IMR-90 (cell line): ENCODE measurements around the gene UPK1A. TPM values are rescaled to one million over a fixed set of nuclear protein-coding genes. Genes with fewer than 3 reads are reported as not detected.

Experiments
- ATAC-seq: fragments of 200-7000 bp; cut with Tn5 transposase; 2 replicates; pipeline ENCODE4 v1.9.1; 2020; ENCODE audit warnings: low read depth, mild to moderate bottlenecking, moderate library complexity
- BruUV-seq: library from RNA; stranded (reverse); fragments of 400-500 nt; replicated peaks from 2 replicates; lab custom pipeline; 2021; lab: Mats Ljungman, UMichigan
- CTCF ChIA-PET: fragments of 300-600 bp; formaldehyde crosslinking; extraction: SDS; loops from one replicate; lab custom pipeline; 2021; ENCODE audit warnings: antibody characterized with exemption; lab: Yijun Ruan, JAX
- POLR2A ChIA-PET: fragments of 300-600 bp; sonication (Branson Sonifier 250); formaldehyde crosslinking; loops from one replicate; lab custom pipeline; 2022; ENCODE audit warnings: antibody characterized with exemption; ENCODE audit not compliant: unreplicated experiment; lab: Charles Lee
- DNase-seq: peaks from one replicate; pipeline ENCODE4 v3.0.0; 2013
- H2AFZ ChIP-seq: replicated peaks from 2 replicates; pipeline ENCODE3; 2013; ENCODE audit warnings: low read length, mild to moderate bottlenecking; ENCODE audit not compliant: poor library complexity
- H2AK5ac ChIP-seq: 2 replicates; pipeline ENCODE4 v1.6.1; 2013; ENCODE audit warnings: low read depth, low read length, inconsistent platforms
- H2AK9ac ChIP-seq: replicated peaks from 2 replicates; pipeline ENCODE3; 2013; ENCODE audit warnings: mild to moderate bottlenecking, low read depth, low read length, moderate library complexity; ENCODE audit not compliant: poor library complexity
- H2BK120ac ChIP-seq: 2 replicates; pipeline ENCODE4 v1.6.1; 2013; ENCODE audit warnings: low read depth, low read length, inconsistent platforms
- H2BK15ac ChIP-seq: 3 replicates; pipeline ENCODE4 v1.6.1; 2013; ENCODE audit warnings: low read depth, low read length, inconsistent platforms
- H2BK20ac ChIP-seq: 2 replicates; pipeline ENCODE4 v1.6.1; 2013; ENCODE audit warnings: low read depth, mild to moderate bottlenecking, inconsistent platforms, low read length, moderate library complexity
- H2BK5ac ChIP-seq: 2 replicates; pipeline ENCODE4 v1.6.1; 2013; ENCODE audit warnings: mild to moderate bottlenecking, low read depth, low read length, inconsistent platforms; ENCODE audit not compliant: poor library complexity, severe bottlenecking
- H3K14ac ChIP-seq: replicated peaks from 2 replicates; pipeline ENCODE4 v1.6.1; 2013; ENCODE audit warnings: low read depth, low read length, inconsistent platforms
- H3K18ac ChIP-seq: 2 replicates; pipeline ENCODE4 v1.6.1; 2013; ENCODE audit warnings: low read depth, low read length, control low read depth
- H3K23ac ChIP-seq: 2 replicates; pipeline ENCODE4 v1.6.1; 2013; ENCODE audit warnings: low read depth, low read length, inconsistent platforms
- H3K27ac ChIP-seq: 2 replicates; pipeline ENCODE4 v1.5.1; 2013; ENCODE audit warnings: mild to moderate bottlenecking, control low read depth, low read length; ENCODE audit not compliant: insufficient read depth
- H3K27me3 ChIP-seq: 2 replicates; pipeline ENCODE4 v1.6.1; 2013; ENCODE audit warnings: low read length; ENCODE audit not compliant: control insufficient read depth, insufficient read depth
- H3K36me3 ChIP-seq: 2 replicates; pipeline ENCODE4 v1.6.1; 2013; ENCODE audit warnings: low read length, mixed read lengths; ENCODE audit not compliant: control insufficient read depth, insufficient read depth
- H3K4ac ChIP-seq: 2 replicates; pipeline ENCODE4 v1.6.1; 2013; ENCODE audit warnings: low read depth, low read length, inconsistent platforms
- H3K4me1 ChIP-seq: 2 replicates; pipeline ENCODE4 v1.6.1; 2013; ENCODE audit warnings: low read length, mixed read lengths; ENCODE audit not compliant: control insufficient read depth, insufficient read depth
- H3K4me2 ChIP-seq: 2 replicates; pipeline ENCODE4 v1.6.1; 2013; ENCODE audit warnings: low read depth, mild to moderate bottlenecking, control low read depth, low read length, moderate library complexity
- H3K4me3 ChIP-seq: 2 replicates; pipeline ENCODE4 v1.5.1; 2013; ENCODE audit warnings: low read depth, mild to moderate bottlenecking, control low read depth, low read length, moderate library complexity; ENCODE audit not compliant: insufficient read depth
- H3K56ac ChIP-seq: 2 replicates; pipeline ENCODE4 v1.6.1; 2013; ENCODE audit warnings: low read length, inconsistent platforms; ENCODE audit not compliant: insufficient read depth; ENCODE audit errors: extremely low read depth
- H3K79me1 ChIP-seq, 2 experiments: 2 replicates each; pipeline ENCODE4 v1.6.1; 2013; ENCODE audit warnings: low read length in 2 of 2, inconsistent platforms in 1 of 2, low read depth in 1 of 2
- H3K9ac ChIP-seq: 2 replicates; pipeline ENCODE4 v1.6.1; 2013; ENCODE audit warnings: low read depth, low read length, control low read depth
- H3K9me1 ChIP-seq: 2 replicates; pipeline ENCODE4 v1.6.1; 2013; ENCODE audit warnings: low read length, inconsistent platforms; ENCODE audit not compliant: insufficient read depth
- H3K9me3 ChIP-seq: 2 replicates; pipeline ENCODE4 v1.6.1; 2013; ENCODE audit warnings: low read length; ENCODE audit not compliant: control insufficient read depth, insufficient read depth
- H4K20me1 ChIP-seq: 2 replicates; pipeline ENCODE4 v1.6.1; 2013; ENCODE audit warnings: low read length, inconsistent platforms; ENCODE audit not compliant: insufficient read depth
- H4K5ac ChIP-seq: 2 replicates; pipeline ENCODE4 v1.6.1; 2013; ENCODE audit warnings: mild to moderate bottlenecking, low read depth, low read length, control low read depth
- H4K8ac ChIP-seq, 2 experiments: 2 replicates each; pipeline ENCODE4 v1.6.1; 2013; ENCODE audit warnings: low read depth in 2 of 2, low read length in 2 of 2, control low read depth in 1 of 2, inconsistent platforms in 1 of 2
- H4K91ac ChIP-seq: 2 replicates; pipeline ENCODE4 v1.6.1; 2013; ENCODE audit warnings: low read depth, low read length, inconsistent platforms; ENCODE audit not compliant: insufficient read depth
- CEBPB ChIP-seq: IDR thresholded peaks from 2 replicates; pipeline ENCODE4 v1.6.1; 2012; ENCODE audit warnings: low read depth, low read length, improper control_type of control experiment
- CHD1 ChIP-seq: IDR thresholded peaks from 2 replicates; pipeline ENCODE4 v1.6.1; 2012; ENCODE audit warnings: low read depth, low read length, improper control_type of control experiment
- FOS ChIP-seq: fragments of 150-350 bp; IDR thresholded peaks from 2 replicates; pipeline ENCODE4 v1.6.1; 2016; ENCODE audit warnings: low read depth, low read length
- RCOR1 ChIP-seq: IDR thresholded peaks from 2 replicates; pipeline ENCODE4 v1.6.1; 2012; ENCODE audit warnings: mild to moderate bottlenecking, low read length, improper control_type of control experiment; ENCODE audit not compliant: insufficient replicate concordance
- WGBS, 2 experiments: methylation state at CpG; one replicate each; pipeline versions ENCODE4 v1.1.5 to v1.1.7; 2013; ENCODE audit warnings: missing lambda C conversion rate in 2 of 2; ENCODE audit not compliant: insufficient read length in 1 of 2; ENCODE audit errors: extremely low coverage in 2 of 2; 5-methylcytosine and 5-hydroxymethylcytosine counted together
- dilution Hi-C: fragments of 300-500 bp; cut with HindIII; formaldehyde crosslinking; loops from one replicate; pipeline ENCODE4 v1.14.3; 2018; ENCODE audit warnings: low sequenced_read_pairs; ENCODE audit not compliant: unreplicated experiment
- in situ Hi-C: fragments of 300-500 bp; cut with MboI; formaldehyde crosslinking; loops from 3 replicates; pipeline ENCODE4 v1.14.3; 2019; ENCODE audit warnings: low sequenced_read_pairs, inconsistent platforms, mixed read lengths
- intact Hi-C: fragments of 100-400 bp; cut with micrococcal nuclease; formaldehyde crosslinking; loops from 2 replicates; pipeline ENCODE4 v1.10.0; 2022
- polyA plus RNA-seq, 3 experiments: library from polyadenylated mRNA; depleted of rRNA; stranded (reverse); fragments of >200 nt; gene quantifications; 2 replicates each; pipeline ENCODE4 v1.2.3, GENCODE V29; 2012; ENCODE audit warnings: low replicate concordance in 1 of 3
- total RNA-seq: library from RNA; depleted of rRNA; stranded (reverse); fragments of >200 nt; gene quantifications from 2 replicates; pipeline ENCODE4 v1.2.3, GENCODE V29; 2012
- TF ChIP-seq, protein P1 (sequence below): fragments of 150-350 bp; IDR thresholded peaks from 2 replicates; pipeline ENCODE4 v1.6.1; 2016; ENCODE audit warnings: low read depth, mild to moderate bottlenecking, low read length, moderate library complexity, borderline replicate concordance

The UPK1A gene
- total and polyA plus RNA-seq, 2 of the 4 experiments (the other 2 are of a cell fraction) = 0.21 TPM; not detected in 1

DNA sequence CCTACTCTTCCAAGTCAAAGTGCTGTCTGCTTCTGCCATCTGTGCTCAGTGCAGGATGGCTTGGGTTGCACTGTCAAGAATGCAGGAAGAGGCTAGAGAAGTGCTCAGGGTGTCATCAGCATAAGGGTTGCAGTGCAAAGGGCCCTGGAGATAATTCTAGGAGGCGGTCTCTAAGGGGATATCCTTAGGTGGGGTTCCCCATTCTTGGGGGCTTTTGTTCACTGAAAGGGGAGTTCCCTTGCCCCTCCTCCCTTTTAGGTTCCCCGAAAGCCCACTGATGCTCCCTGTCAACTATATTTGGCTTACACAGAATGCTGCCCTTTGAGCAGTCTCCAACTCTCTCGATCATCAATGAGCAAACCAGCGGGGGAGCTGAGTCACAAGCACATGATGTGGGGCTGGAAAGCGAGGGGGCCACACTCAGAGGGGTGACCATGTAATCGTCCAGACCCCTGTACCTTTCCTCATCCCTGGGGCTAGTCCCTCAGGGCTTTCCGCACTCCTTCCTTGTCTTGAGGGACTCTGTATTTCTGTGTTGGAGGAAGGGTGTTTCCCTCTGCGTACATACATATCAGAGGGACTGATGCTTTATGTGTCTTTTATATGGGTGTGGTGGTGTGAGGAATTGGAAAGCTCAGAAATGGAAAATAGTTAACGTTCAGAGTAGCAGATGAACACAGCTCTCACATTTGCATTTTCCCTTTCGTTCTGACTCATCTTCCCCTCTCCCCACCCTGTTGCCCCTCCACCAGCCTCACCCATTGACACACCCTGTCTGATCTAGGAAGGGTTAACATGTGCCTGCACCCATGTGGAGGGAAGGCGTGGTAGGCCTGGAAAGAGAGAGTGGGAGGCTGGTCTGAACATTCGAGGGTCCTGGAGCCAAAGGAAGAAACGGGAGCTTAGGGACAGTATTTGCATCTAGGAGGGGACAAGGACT is 44.7 kb downstream of the UPK1A start (continued):
- TF ChIP-seq CEBPB = no peak

DNA sequence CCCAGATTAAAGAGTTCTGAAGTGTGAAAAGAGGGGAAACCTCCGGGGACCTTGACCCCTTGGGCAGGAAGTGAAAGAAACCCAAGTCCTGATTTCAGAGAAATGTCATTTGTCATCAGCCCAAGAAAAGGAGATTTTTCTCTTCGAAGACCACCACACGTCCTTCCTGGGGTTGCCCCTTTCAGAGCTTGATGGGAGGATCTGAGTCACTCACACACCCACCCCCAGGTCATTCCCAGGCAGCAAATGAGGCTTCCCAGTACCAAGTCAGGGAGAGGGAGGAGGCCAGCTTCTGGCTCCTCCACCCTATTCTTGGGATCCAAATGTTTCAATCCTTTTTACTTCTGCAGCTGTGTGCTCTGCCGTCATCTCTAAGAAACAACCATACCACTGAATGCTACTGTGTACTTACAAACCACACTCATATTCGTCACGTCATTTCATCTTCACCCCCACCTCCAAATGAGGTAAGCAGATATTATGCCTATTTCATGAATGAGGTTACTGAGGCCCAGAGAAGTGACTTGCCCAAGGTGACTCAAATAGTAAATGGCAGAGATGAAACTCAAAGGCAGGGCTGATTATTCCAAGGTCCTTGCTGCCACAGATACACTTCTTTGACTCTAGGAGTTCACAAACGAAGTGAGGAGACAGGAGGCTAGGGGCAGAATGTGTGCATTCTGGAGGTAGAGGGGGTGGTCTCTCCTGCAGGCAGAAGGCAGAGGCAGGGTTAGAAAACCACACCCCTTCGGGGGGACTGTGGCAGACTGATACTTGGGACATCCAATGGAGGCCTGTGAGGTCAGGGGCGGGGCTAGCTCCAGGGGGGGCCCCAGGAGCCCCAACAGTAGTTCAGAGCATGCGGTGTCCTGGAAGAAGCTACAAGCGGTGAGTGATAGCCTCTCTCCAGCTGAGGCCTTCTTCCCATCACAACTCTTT is 46.5 kb downstream of the UPK1A start:
- Histone ChIP-seq H2BK20ac (no peak overlapping the region), H3K9me1 (no peaks in the 10 kb centered on the region), H2AK5ac (no peak overlapping the region), H3K9ac (no peak overlapping the region), H3K4me1 (peaks cover 8% of the 10 kb centered on the region), H3K27me3 (no peaks in the 10 kb centered on the region), H4K91ac (no peak overlapping the region), H3K9me3 (no peaks in the 10 kb centered on the region), H4K8ac (no peak overlapping the region), H3K14ac (no peak overlapping the region), H3K18ac (no peak overlapping the region), H3K23ac (no peak overlapping the region), H3K4me3 (no peak overlapping the region), H4K20me1 (no peaks in the 10 kb centered on the region), H2AFZ (no peak overlapping the region), H3K4ac (no peak overlapping the region), H3K56ac (no peak overlapping the region), H3K27ac (no peak overlapping the region), H2BK5ac (no peak overlapping the region), H4K5ac (no peak overlapping the region), H3K36me3 (no peaks in the 10 kb centered on the region), H2BK120ac (no peak overlapping the region), H3K4me2 (no peak overlapping the region), H3K79me1 (peaks cover 0 to 10% of the 10 kb centered on the region in 2 experiments; a peak in 1 of 4 replicates), H2BK15ac (no peak overlapping the region), H2AK9ac (no peak overlapping the region)
- TF ChIP-seq FOS (no peak), RCOR1 (no peak), CHD1 (no peak)
- TF ChIP-seq, protein P1, sequence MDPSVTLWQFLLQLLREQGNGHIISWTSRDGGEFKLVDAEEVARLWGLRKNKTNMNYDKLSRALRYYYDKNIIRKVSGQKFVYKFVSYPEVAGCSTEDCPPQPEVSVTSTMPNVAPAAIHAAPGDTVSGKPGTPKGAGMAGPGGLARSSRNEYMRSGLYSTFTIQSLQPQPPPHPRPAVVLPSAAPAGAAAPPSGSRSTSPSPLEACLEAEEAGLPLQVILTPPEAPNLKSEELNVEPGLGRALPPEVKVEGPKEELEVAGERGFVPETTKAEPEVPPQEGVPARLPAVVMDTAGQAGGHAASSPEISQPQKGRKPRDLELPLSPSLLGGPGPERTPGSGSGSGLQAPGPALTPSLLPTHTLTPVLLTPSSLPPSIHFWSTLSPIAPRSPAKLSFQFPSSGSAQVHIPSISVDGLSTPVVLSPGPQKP = no peak
- ChIA-PET CTCF (no interaction called here), POLR2A (no interaction called here)
- no TSS peak for BruUV-seq
- intact Hi-C loops (no loop called here), dilution Hi-C loops (no loop called here), in situ Hi-C loops (no loop called here)
- no peak for ATAC-seq
- WGBS, 2 experiments = 67% methylated on average over 1 of the region's 11 CpGs; no CpG with 5 or more reads in 1 of the 2 experiments
- no peak for DNase-seq
